H9 (cell line): ENCODE data around the gene TBC1D20. TPM values are rescaled to one million over a fixed set of nuclear protein-coding genes. Genes with fewer than 3 reads are reported as not detected.

ENCODE experiments used
- DNase-seq: peaks from one replicate; pipeline ENCODE4 v3.0.0-alpha.2; 2017
- H2AFZ ChIP-seq: one replicate; pipeline ENCODE4 v1.6.1; 2013; ENCODE audit warnings: mild to moderate bottlenecking, low read length, control low read depth, moderate library complexity
- H2AK5ac ChIP-seq: 2 replicates; pipeline ENCODE4 v1.6.1; 2013; ENCODE audit warnings: low read length, control low read depth, mixed read lengths; ENCODE audit not compliant: insufficient read length
- H2BK120ac ChIP-seq: one replicate; pipeline ENCODE4 v1.6.1; 2013; ENCODE audit warnings: low read depth, mild to moderate bottlenecking, low read length, control low read depth, inconsistent platforms; ENCODE audit not compliant: poor library complexity, severe bottlenecking
- H2BK12ac ChIP-seq: 2 replicates; pipeline ENCODE4 v1.6.1; 2013; ENCODE audit warnings: low read length, control low read depth, mixed read lengths, low read depth; ENCODE audit not compliant: insufficient read length
- H2BK15ac ChIP-seq: 2 replicates; pipeline ENCODE4 v1.6.1; 2013; ENCODE audit warnings: low read depth, low read length, control low read depth
- H2BK20ac ChIP-seq: one replicate; pipeline ENCODE4 v1.6.1; 2013; ENCODE audit warnings: low read depth, mild to moderate bottlenecking, low read length, control low read depth, inconsistent platforms; ENCODE audit not compliant: poor library complexity, severe bottlenecking
- H2BK5ac ChIP-seq: 2 replicates; pipeline ENCODE4 v1.6.1; 2013; ENCODE audit warnings: low read length, control low read depth, mixed read lengths; ENCODE audit not compliant: insufficient read length
- H3K14ac ChIP-seq: 2 replicates; pipeline ENCODE4 v1.6.1; 2013; ENCODE audit warnings: low read length, control low read depth; ENCODE audit not compliant: insufficient read depth
- H3K18ac ChIP-seq: 2 replicates; pipeline ENCODE4 v1.6.1; 2013; ENCODE audit warnings: low read depth, mild to moderate bottlenecking, mixed read lengths, low read length, control low read depth; ENCODE audit not compliant: insufficient read length
- H3K23ac ChIP-seq: 2 replicates; pipeline ENCODE4 v1.6.1; 2013; ENCODE audit warnings: low read length, control low read depth, mixed read lengths, low read depth; ENCODE audit not compliant: insufficient read length
- H3K23me2 ChIP-seq: 2 replicates; pipeline ENCODE4 v1.6.1; 2013; ENCODE audit warnings: low read depth, mild to moderate bottlenecking, mixed read lengths, low read length, control low read depth; ENCODE audit not compliant: insufficient read length, poor library complexity, severe bottlenecking
- H3K27ac ChIP-seq: 2 replicates; pipeline ENCODE4 v1.5.1; 2013; ENCODE audit warnings: low read length, control low read depth, mixed read lengths, low read depth; ENCODE audit not compliant: insufficient read length
- H3K27me3 ChIP-seq: 2 replicates; pipeline ENCODE4 v1.6.1; 2013; ENCODE audit warnings: low read length, control low read depth, inconsistent platforms; ENCODE audit not compliant: insufficient read depth
- H3K4ac ChIP-seq: 2 replicates; pipeline ENCODE4 v1.6.1; 2013; ENCODE audit warnings: low read depth, mild to moderate bottlenecking, control low read depth, inconsistent platforms, low read length, moderate library complexity
- H3K4me1 ChIP-seq: 2 replicates; pipeline ENCODE4 v1.6.1; 2013; ENCODE audit warnings: low read length, control low read depth, inconsistent platforms; ENCODE audit not compliant: insufficient read depth
- H3K4me2 ChIP-seq: 2 replicates; pipeline ENCODE4 v1.6.1; 2013; ENCODE audit warnings: low read length, control low read depth, mixed read lengths; ENCODE audit not compliant: insufficient read length, insufficient read depth
- H3K56ac ChIP-seq: 2 replicates; pipeline ENCODE4 v1.6.1; 2013; ENCODE audit warnings: low read depth, mild to moderate bottlenecking, mixed read lengths, low read length, control low read depth; ENCODE audit not compliant: insufficient read length
- H3K79me1 ChIP-seq: 2 replicates; pipeline ENCODE4 v1.6.1; 2013; ENCODE audit warnings: low read depth, mild to moderate bottlenecking, moderate library complexity, low read length, control low read depth, inconsistent platforms; ENCODE audit not compliant: insufficient read depth, poor library complexity, severe bottlenecking
- H3K79me2 ChIP-seq: 2 replicates; pipeline ENCODE4 v1.6.1; 2013; ENCODE audit warnings: low read length, control low read depth, inconsistent platforms; ENCODE audit not compliant: insufficient read depth
- H3K9ac ChIP-seq: 2 replicates; pipeline ENCODE4 v1.6.1; 2013; ENCODE audit warnings: low read length, control low read depth, mixed read lengths; ENCODE audit not compliant: insufficient read length; ENCODE audit errors: extremely low read depth
- H3K9me3 ChIP-seq: one replicate; pipeline ENCODE4 v1.6.1; 2013; ENCODE audit warnings: low read depth, low read length, inconsistent platforms; ENCODE audit not compliant: control insufficient read depth
- H3T11ph ChIP-seq: one replicate; pipeline ENCODE4 v1.6.1; 2013; ENCODE audit warnings: mild to moderate bottlenecking, low read length, control low read depth, inconsistent platforms
- H4K20me1 ChIP-seq: one replicate; pipeline ENCODE4 v1.6.1; 2013; ENCODE audit not compliant: control insufficient read depth, insufficient read length, insufficient read depth
- H4K5ac ChIP-seq: 2 replicates; pipeline ENCODE4 v1.6.1; 2013; ENCODE audit warnings: low read depth, mild to moderate bottlenecking, mixed read lengths, low read length, control low read depth; ENCODE audit not compliant: insufficient read length
- H4K8ac ChIP-seq: replicated peaks from 2 replicates; pipeline ENCODE4 v1.6.1; 2013; ENCODE audit warnings: low read length, control low read depth, mixed read lengths, low read depth; ENCODE audit not compliant: insufficient read length
- H4K91ac ChIP-seq: 2 replicates; pipeline ENCODE4 v1.6.1; 2013; ENCODE audit warnings: low read depth, mild to moderate bottlenecking, moderate library complexity, mixed read lengths, low read length, control low read depth; ENCODE audit not compliant: insufficient read length
- H3K27ac Mint-ChIP-seq, 3 experiments: 2 replicates in 2 of 3; 3 replicates in 1 of 3; pipeline ENCODE4 v1.8.0; 2020 to 2021; ENCODE audit warnings: mixed read lengths in 3 of 3, mild to moderate bottlenecking in 1 of 3, moderate library complexity in 1 of 3
- H3K27me3 Mint-ChIP-seq: 2 replicates; pipeline ENCODE4 v1.8.0; 2021; ENCODE audit warnings: low read depth, mild to moderate bottlenecking, moderate library complexity, mixed read lengths
- H3K36me3 Mint-ChIP-seq, 3 experiments: 2 replicates in 2 of 3; 3 replicates in 1 of 3; pipeline ENCODE4 v1.8.0; 2020 to 2021; ENCODE audit warnings: low read depth in 3 of 3, mixed read lengths in 3 of 3; ENCODE audit not compliant: insufficient read depth in 1 of 3
- H3K4me1 Mint-ChIP-seq, 2 experiments: 2 replicates each; pipeline ENCODE4 v1.8.0; 2020; ENCODE audit warnings: mixed read lengths in 2 of 2
- H3K4me3 Mint-ChIP-seq, 2 experiments: 2 replicates in 1 of 2; 3 replicates in 1 of 2; pipeline ENCODE4 v1.8.0; 2020 to 2021; ENCODE audit warnings: mild to moderate bottlenecking in 2 of 2, mixed read lengths in 2 of 2, moderate library complexity in 1 of 2
- H3K9me3 Mint-ChIP-seq, 2 experiments: 2 replicates in 1 of 2; 3 replicates in 1 of 2; pipeline ENCODE4 v1.8.0; 2020; ENCODE audit warnings: mild to moderate bottlenecking in 2 of 2, mixed read lengths in 2 of 2, moderate library complexity in 1 of 2
- CTCF ChIP-seq: fragments of 200-600 bp; sonication (generic); conservative IDR thresholded peaks from 3 replicates; pipeline ENCODE4 v1.8.0; 2021; ENCODE audit warnings: antibody characterized with exemption, mild to moderate bottlenecking
- WGBS: extraction: QIAGEN DNeasy Blood & Tissue Kit; methylation state at CpG from one replicate; pipeline ENCODE4 v1.1.7; 2013; ENCODE audit warnings: missing lambda C conversion rate, low lambda C conversion rate, mixed read lengths; ENCODE audit not compliant: insufficient read length; ENCODE audit errors: extremely low coverage; 5-methylcytosine and 5-hydroxymethylcytosine counted together
- total RNA-seq: library from RNA; stranded (reverse); gene quantifications from 2 replicates; pipeline ENCODE4 v1.2.1, GENCODE V29; 2021

Gene TBC1D20
- total RNA-seq, 1 experiment from 2014 or later, result 17.9 TPM

GRCh38 chr20:414161-414560 is 48.2 kb downstream of the TBC1D20 start:
- H3K36me3 Mint-ChIP-seq, result peaks cover 41 to 67% (median 42%) of the 10 kb centered on the region in 3 experiments
- H3K79me2 ChIP-seq, result peaks cover 2% of the 10 kb centered on the region; the same call in 1 of the 2 replicates

More at GRCh38 chr20:414161-414560, 48.2 kb downstream of the TBC1D20 start:
- H3K23ac ChIP-seq, result no peak overlapping the region
- H3K23me2 ChIP-seq, result no peaks in the 10 kb centered on the region
- no CpG with 5 or more reads among the region's 2 CpGs for WGBS
- no peak overlapping the region for H4K5ac ChIP-seq
- H2AK5ac ChIP-seq, result no peak overlapping the region
- H4K8ac ChIP-seq, result no peak overlapping the region
- no peak for TF ChIP-seq CTCF
- no peak overlapping the region for H3K18ac ChIP-seq
- H3K27me3 Mint-ChIP-seq, result no peaks in the 10 kb centered on the region
- no peak for DNase-seq
- no peak overlapping the region for H3K9ac ChIP-seq
- H3K4me3 Mint-ChIP-seq, result no peak overlapping the region
- H3K9me3 ChIP-seq, result no peaks in the 10 kb centered on the region
- no peak overlapping the region for H3K27ac Mint-ChIP-seq
- no peak overlapping the region for H3K14ac ChIP-seq
- H3K4ac ChIP-seq, result no peak overlapping the region
- no peak overlapping the region for H2BK20ac ChIP-seq
- no peak overlapping the region for H2BK5ac ChIP-seq
- H2BK12ac ChIP-seq, result no peak overlapping the region
- H3K79me1 ChIP-seq, result peaks cover 2% of the 10 kb centered on the region
- H4K91ac ChIP-seq, result no peak overlapping the region
- no peak overlapping the region for H2BK120ac ChIP-seq
- H3K56ac ChIP-seq, result no peak overlapping the region
- no peak overlapping the region for H3K27ac ChIP-seq
- 0 out of 2 replicates have a peak, but pooled peaks cover 2% of the 10 kb centered on the region for H3K4me1 ChIP-seq
- peaks cover 0 to 7% of the 10 kb centered on the region in 2 experiments; a peak in 2 of 5 replicates for H3K9me3 Mint-ChIP-seq
- peaks cover 7% of the 10 kb centered on the region in 2 experiments for H3K4me1 Mint-ChIP-seq
- H2AFZ ChIP-seq, result no peak overlapping the region
- no peaks in the 10 kb centered on the region for H3K27me3 ChIP-seq
- no peaks in the 10 kb centered on the region for H4K20me1 ChIP-seq
- H3T11ph ChIP-seq, result no peak overlapping the region
- no peak overlapping the region for H2BK15ac ChIP-seq
- H3K4me2 ChIP-seq, result no peak overlapping the region
